GM23338 (cell line): ENCODE measurements around the gene LPA. TPM values are rescaled to one million over a fixed set of nuclear protein-coding genes. Genes with fewer than 3 reads are reported as not detected.

Source experiments
- ATAC-seq: fragments of 200-7000 bp; cut with Tn5 transposase; 3 replicates; pipeline ENCODE4 v1.9.1; 2020
- DNase-seq: peaks from one replicate; pipeline ENCODE4 v3.0.0-alpha.2; 2015; ENCODE audit warnings: low spot score
- H2AFZ ChIP-seq: fragments of 200-600 bp; sonication (generic); 2 replicates; pipeline ENCODE4 v1.8.0; 2016; ENCODE audit warnings: antibody characterized with exemption, mild to moderate bottlenecking, moderate library complexity
- H3F3A ChIP-seq: fragments of 200-600 bp; sonication (generic); replicated peaks from 2 replicates; pipeline ENCODE4 v1.8.0; 2017; ENCODE audit warnings: antibody characterized with exemption, mixed run types, low read depth
- H3K27ac ChIP-seq: fragments of 200-600 bp; sonication (generic); 2 replicates; pipeline ENCODE4 v1.6.1; 2016; ENCODE audit warnings: low read depth
- H3K27me3 ChIP-seq: fragments of 200-600 bp; sonication (generic); 2 replicates; pipeline ENCODE4 v1.8.0; 2016; ENCODE audit warnings: mild to moderate bottlenecking, mixed run types, moderate library complexity; ENCODE audit not compliant: insufficient read depth
- H3K36me3 ChIP-seq: fragments of 200-600 bp; sonication (generic); 2 replicates; pipeline ENCODE4 v1.8.0; 2016; ENCODE audit warnings: mild to moderate bottlenecking; ENCODE audit not compliant: insufficient read depth
- H3K4me1 ChIP-seq: fragments of 200-600 bp; sonication (generic); 2 replicates; pipeline ENCODE4 v1.8.0; 2016; ENCODE audit warnings: mild to moderate bottlenecking, moderate library complexity; ENCODE audit not compliant: insufficient read depth
- H3K4me2 ChIP-seq: fragments of 200-600 bp; sonication (generic); 2 replicates; pipeline ENCODE4 v1.7.1; 2017; ENCODE audit warnings: mixed run types
- H3K4me3 ChIP-seq: fragments of 200-600 bp; sonication (generic); 2 replicates; pipeline ENCODE4 v1.6.1; 2016; ENCODE audit warnings: mixed run types
- H3K79me2 ChIP-seq: fragments of 200-600 bp; sonication (generic); replicated peaks from 2 replicates; pipeline ENCODE4 v1.8.0; 2017; ENCODE audit warnings: mild to moderate bottlenecking; ENCODE audit not compliant: insufficient read depth
- H3K9me2 ChIP-seq: fragments of 200-600 bp; sonication (generic); 2 replicates; pipeline ENCODE4 v1.8.0; 2017; ENCODE audit not compliant: insufficient read depth
- H4K20me1 ChIP-seq: fragments of 200-600 bp; sonication (generic); replicated peaks from 2 replicates; pipeline ENCODE4 v1.8.0; 2017; ENCODE audit warnings: mild to moderate bottlenecking; ENCODE audit not compliant: insufficient read depth
- H3K27ac Mint-ChIP-seq: 2 replicates; pipeline ENCODE4 v1.8.0; 2020; ENCODE audit warnings: inconsistent platforms, mild to moderate bottlenecking, moderate library complexity, mixed read lengths
- H3K27me3 Mint-ChIP-seq: 3 replicates; pipeline ENCODE4 v1.8.0; 2022; ENCODE audit warnings: low read depth, mild to moderate bottlenecking, moderate library complexity, mixed read lengths, inconsistent platforms; ENCODE audit not compliant: insufficient read depth, poor library complexity
- H3K36me3 Mint-ChIP-seq: 3 replicates; pipeline ENCODE4 v1.8.0; 2021; ENCODE audit warnings: low read depth, mild to moderate bottlenecking, inconsistent platforms, moderate library complexity, mixed read lengths
- H3K4me1 Mint-ChIP-seq: 3 replicates; pipeline ENCODE4 v1.8.0; 2020; ENCODE audit warnings: mild to moderate bottlenecking, inconsistent platforms, mixed read lengths
- H3K4me3 Mint-ChIP-seq: 3 replicates; pipeline ENCODE4 v1.8.0; 2021; ENCODE audit warnings: moderate library complexity, mild to moderate bottlenecking, inconsistent platforms, mixed read lengths
- H3K9me3 Mint-ChIP-seq: 3 replicates; pipeline ENCODE4 v1.8.0; 2020; ENCODE audit warnings: moderate library complexity, mild to moderate bottlenecking, inconsistent platforms, mixed read lengths
- CREB1 ChIP-seq: fragments of 250-450 bp; sonication (Bioruptor Pico); IDR thresholded peaks from 2 replicates; pipeline ENCODE4 v1.5.0; 2020; ENCODE audit warnings: low read depth, mild to moderate bottlenecking, moderate library complexity
- CTCF ChIP-seq, 2 experiments: fragments of 200-600 bp in 1 of 2; sonication (generic) in 1 of 2; conservative IDR thresholded peaks; 2 replicates each; pipeline versions ENCODE4 v1.5.1 to v1.6.1; 2016 to 2017; ENCODE audit warnings: antibody characterized with exemption in 2 of 2, low read depth in 2 of 2, mild to moderate bottlenecking in 2 of 2, moderate library complexity in 1 of 2
- EZH2 ChIP-seq: fragments of 200-600 bp; sonication (generic); IDR thresholded peaks from one replicate; pipeline ENCODE4 v1.8.0; 2017; ENCODE audit warnings: antibody characterized with exemption, mild to moderate bottlenecking, low read depth; ENCODE audit not compliant: unreplicated experiment
- EZH2phosphoT487 ChIP-seq: fragments of 200-600 bp; sonication (generic); IDR thresholded peaks from one replicate; pipeline ENCODE4 v1.8.1; 2018; ENCODE audit warnings: antibody characterized with exemption; ENCODE audit not compliant: unreplicated experiment
- JUNB ChIP-seq: IDR thresholded peaks from one replicate; pipeline ENCODE4 v1.6.1; 2016; ENCODE audit warnings: antibody characterized with exemption; ENCODE audit not compliant: unreplicated experiment
- NANOG ChIP-seq: IDR thresholded peaks from 2 replicates; pipeline ENCODE4 v1.6.1; 2016; ENCODE audit warnings: antibody characterized with exemption, borderline replicate concordance
- POLR2AphosphoS5 ChIP-seq: IDR thresholded peaks from 2 replicates; pipeline ENCODE4 v1.6.1; 2016; ENCODE audit warnings: antibody characterized with exemption, low read depth
- STAT1 ChIP-seq: IDR thresholded peaks from one replicate; pipeline ENCODE4 v1.6.1; 2016; ENCODE audit warnings: antibody characterized with exemption; ENCODE audit not compliant: unreplicated experiment
- ZNF114 ChIP-seq: fragments of 250-450 bp; sonication (Bioruptor Pico); IDR thresholded peaks from 2 replicates; pipeline ENCODE4 v1.5.0; 2020; ENCODE audit warnings: mild to moderate bottlenecking, moderate library complexity
- ZNF462 ChIP-seq: fragments of 250-450 bp; sonication (Bioruptor Pico); IDR thresholded peaks from 2 replicates; pipeline ENCODE4 v1.5.0; 2020; ENCODE audit warnings: mild to moderate bottlenecking, moderate library complexity
- polyA plus RNA-seq: library from polyadenylated mRNA; unstranded; fragments of >200 nt; fragmentation: Nextera tagmentation; extraction: Ambion mirVana; gene quantifications from 2 replicates; pipeline ENCODE4 v1.2.1, GENCODE V29; 2016
- total RNA-seq: library from RNA; depleted of rRNA; stranded (reverse); fragments of >200 nt; shearing (Covaris generic); gene quantifications from 2 replicates; pipeline ENCODE4 v1.2.3, GENCODE V29; 2014
- TF ChIP-seq, protein P1 (sequence below): IDR thresholded peaks from 2 replicates; pipeline ENCODE4 v1.6.1; 2016; ENCODE audit warnings: antibody characterized with exemption

Gene LPA
- total and polyA plus RNA-seq, 2 experiments from 2014 or later = 0.17 TPM; not detected in 1

- TF ChIP-seq ZNF462 = no peak
Measured at GRCh38 chr6:160679402-160679769, 15.3 kb upstream of the LPA start (continued).

GRCh38 chr6:160678744-160679401, 14.8 kb upstream of the LPA start:
- H3K36me3 Mint-ChIP-seq = no peaks in the 10 kb centered on the region; the same call in 2 of the 3 replicates
- no peaks in the 10 kb centered on the region for H4K20me1 ChIP-seq
- peak overlapping the region; percentile 73 for H3K4me3 Mint-ChIP-seq
- peaks cover 9% of the 10 kb centered on the region; the same call in 2 of the 3 replicates for H3K9me3 Mint-ChIP-seq
- H3K27ac Mint-ChIP-seq = no peak overlapping the region
- H3F3A ChIP-seq = no peaks in the 10 kb centered on the region
- H3K27me3 ChIP-seq = peaks cover 14% of the 10 kb centered on the region; the same call in 1 of the 2 replicates
- no peak for TF ChIP-seq JUNB
- no peak for TF ChIP-seq EZH2phosphoT487
- no peaks in the 10 kb centered on the region for H3K4me1 ChIP-seq
- H3K4me2 ChIP-seq = peak overlapping the region; percentile 86
- H3K27me3 Mint-ChIP-seq = peaks cover 12% of the 10 kb centered on the region
- H3K9me2 ChIP-seq = no peaks in the 10 kb centered on the region
- ATAC-seq (peak; percentile 88), DNase-seq (peak; percentile 34)
- H3K36me3 ChIP-seq = no peaks in the 10 kb centered on the region
- H2AFZ ChIP-seq = peak overlapping the region; percentile 96
- no peak overlapping the region for H3K27ac ChIP-seq
- no peaks in the 10 kb centered on the region for H3K4me1 Mint-ChIP-seq
- peak overlapping the region; percentile 66 for H3K4me3 ChIP-seq
- no peaks in the 10 kb centered on the region for H3K79me2 ChIP-seq

GRCh38 chr6:160678230-160678629, 14.2 kb upstream of the LPA start:
- ATAC-seq (no peak), DNase-seq (no peak)
- Histone ChIP-seq H4K20me1 (no peaks in the 10 kb centered on the region), H2AFZ (peak overlapping the region; percentile 96; the same call in 1 of the 2 replicates), H3F3A (no peaks in the 10 kb centered on the region), H3K4me2 (no peak overlapping the region), H3K4me3 (no peak overlapping the region), H3K36me3 (no peaks in the 10 kb centered on the region), H3K9me2 (no peaks in the 10 kb centered on the region), H3K4me1 (no peaks in the 10 kb centered on the region), H3K27me3 (peaks cover 14% of the 10 kb centered on the region; the same call in 1 of the 2 replicates), H3K27ac (no peak overlapping the region), H3K79me2 (no peaks in the 10 kb centered on the region)
- Mint-ChIP-seq H3K4me3 (no peak overlapping the region), H3K36me3 (no peaks in the 10 kb centered on the region), H3K4me1 (no peaks in the 10 kb centered on the region), H3K27me3 (peaks cover 12% of the 10 kb centered on the region), H3K9me3 (peaks cover 4% of the 10 kb centered on the region; the same call in 2 of the 3 replicates), H3K27ac (no peak overlapping the region)
- no peak for TF ChIP-seq NANOG
- no peak for TF ChIP-seq POLR2AphosphoS5
- TF ChIP-seq JUNB = no peak
- no peak for TF ChIP-seq CTCF (conservative IDR thresholded peaks at IDR 0.05; ENCODE audit: low read depth in 2 of 2)
- TF ChIP-seq EZH2phosphoT487 = no peak
- no peak for TF ChIP-seq STAT1
- TF ChIP-seq, protein P1, sequence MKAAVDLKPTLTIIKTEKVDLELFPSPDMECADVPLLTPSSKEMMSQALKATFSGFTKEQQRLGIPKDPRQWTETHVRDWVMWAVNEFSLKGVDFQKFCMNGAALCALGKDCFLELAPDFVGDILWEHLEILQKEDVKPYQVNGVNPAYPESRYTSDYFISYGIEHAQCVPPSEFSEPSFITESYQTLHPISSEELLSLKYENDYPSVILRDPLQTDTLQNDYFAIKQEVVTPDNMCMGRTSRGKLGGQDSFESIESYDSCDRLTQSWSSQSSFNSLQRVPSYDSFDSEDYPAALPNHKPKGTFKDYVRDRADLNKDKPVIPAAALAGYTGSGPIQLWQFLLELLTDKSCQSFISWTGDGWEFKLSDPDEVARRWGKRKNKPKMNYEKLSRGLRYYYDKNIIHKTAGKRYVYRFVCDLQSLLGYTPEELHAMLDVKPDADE = no peak
- TF ChIP-seq ZNF114 = no peak
- TF ChIP-seq EZH2 = no peak
- no peak for TF ChIP-seq CREB1
